ENCODE data around the gene PSMA7. TPM values are rescaled to one million over a fixed set of nuclear protein-coding genes. Genes with fewer than 3 reads are reported as not detected.

The PSMA7 gene
- total and polyA plus RNA-seq, 2 of the 8 experiments (the other 6 are each of a cell fraction or from before 2014, with no cell fraction given), result 361 to 648 TPM

DNA sequence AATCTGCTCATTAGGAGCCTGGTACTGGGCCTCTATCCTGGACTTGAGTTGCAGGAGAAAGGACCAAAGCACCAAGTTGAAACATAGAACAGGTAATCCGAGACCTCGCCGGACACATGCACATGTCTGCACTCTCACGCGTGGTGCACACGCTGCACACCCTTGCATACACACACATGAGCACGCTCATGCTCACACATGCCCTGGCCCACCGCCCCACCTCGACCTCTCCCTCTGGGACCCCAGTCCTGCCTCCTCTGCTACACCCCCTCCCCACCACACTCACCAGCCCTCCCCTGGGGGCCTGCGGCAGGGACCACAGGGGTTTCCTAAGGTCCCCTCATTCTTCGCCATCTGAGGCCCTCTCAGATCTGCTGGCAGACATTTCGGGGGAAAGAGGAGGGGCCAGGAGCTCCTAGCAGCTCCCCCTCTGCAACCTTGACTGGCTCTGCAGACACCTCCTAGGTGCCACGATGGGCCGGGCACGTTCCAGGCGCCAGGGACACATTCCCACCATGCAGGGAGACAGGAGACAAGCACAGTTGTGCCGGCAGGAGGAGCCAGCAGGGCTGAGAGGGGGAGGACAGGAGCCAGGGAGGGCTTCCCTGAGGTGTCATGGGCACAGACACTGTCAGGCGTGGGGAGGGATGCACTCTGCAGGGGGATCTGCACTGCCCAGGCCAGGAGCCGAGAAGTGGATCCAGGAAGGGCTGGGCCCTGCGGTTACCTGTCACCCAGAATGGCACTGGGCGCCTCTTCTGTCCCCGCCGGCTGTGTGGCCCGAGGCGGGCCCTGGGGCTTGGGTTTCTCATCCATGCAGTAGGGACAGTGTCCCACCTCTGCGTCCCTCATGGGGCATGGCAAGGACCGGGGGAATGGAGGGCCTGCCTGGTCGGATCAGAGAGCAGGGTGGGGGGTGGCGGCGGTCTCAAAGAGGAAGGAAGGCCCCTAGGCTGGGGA is 46.5 kb downstream of the PSMA7 start:
- CTCF ChIA-PET (ENCODE audit: partially characterized antibody), result no interaction called here
- TF ChIP-seq BCL11A (IDR thresholded peaks at IDR 0.05; ENCODE audit: low read depth in 2 of 2, low read length in 2 of 2), result no peak
- TF ChIP-seq CHD1 (IDR thresholded peaks at IDR 0.05; ENCODE audit: low read depth, low read length), result no peak

More for the DNA sequence above, 46.5 kb downstream of the PSMA7 start:
- Histone ChIP-seq H3K4me3 (ENCODE audit: extremely low read depth in 1 of 4, insufficient read depth in 2 of 4, low read depth in 3 of 4, low read length in 4 of 4) (no peak overlapping the region), H3K23ac (ENCODE audit: insufficient read length) (no peak overlapping the region), H3K79me1 (ENCODE audit: low read depth, low read length) (no peaks in the 10 kb centered on the region), H2BK15ac (ENCODE audit: low read length) (no peak overlapping the region), H4K91ac (replicated peaks; ENCODE audit: insufficient read length, low read length) (no peak overlapping the region), H4K5ac (ENCODE audit: insufficient read length, low read depth, low read length) (no peak overlapping the region), H2BK12ac (ENCODE audit: low read depth, low read length) (no peak overlapping the region), H3K14ac (ENCODE audit: insufficient read length) (no peak overlapping the region), H3K36me3 (ENCODE audit: control insufficient read depth in 2 of 4, insufficient read depth in 4 of 4, low read length in 3 of 4) (no peaks in the 10 kb centered on the region), H2BK5ac (ENCODE audit: low read depth, low read length) (no peak overlapping the region), H4K8ac (ENCODE audit: extremely low read depth, insufficient read depth, low read length) (no peak overlapping the region), H2AFZ (ENCODE audit: low read length) (no peak overlapping the region), H3K23me2 (ENCODE audit: low read depth, low read length) (0 out of 2 replicates have a peak, but pooled peaks cover 2% of the 10 kb centered on the region), H3K9me3 (ENCODE audit: insufficient read depth in 2 of 2, low read depth in 1 of 2, low read length in 1 of 2) (peaks cover 0 to 3% of the 10 kb centered on the region in 2 experiments; a peak in 1 of 4 replicates), H3K27me3 (replicated peaks in 1 of 4; ENCODE audit: control insufficient read depth in 3 of 4, extremely low read depth in 1 of 4, insufficient read depth in 3 of 4, low read length in 3 of 4) (peaks cover 0 to 2% (median 0%) of the 10 kb centered on the region in 4 experiments; a peak in 2 of 7 replicates), H3K18ac (ENCODE audit: extremely low read depth, low read length) (no peak overlapping the region), H2AK5ac (ENCODE audit: low read depth, low read length) (no peak overlapping the region), H3K9ac (replicated peaks in 1 of 4; ENCODE audit: extremely low read depth in 1 of 4, low read depth in 3 of 4, low read length in 3 of 4) (no peak overlapping the region), H3K56ac (replicated peaks; ENCODE audit: insufficient read length, low read depth, low read length) (no peak overlapping the region), H2BK20ac (ENCODE audit: low read length) (no peak overlapping the region), H3K79me2 (ENCODE audit: control insufficient read depth in 1 of 2, insufficient read depth in 2 of 2, low read length in 2 of 2) (no peaks in the 10 kb centered on the region), H3K27ac (ENCODE audit: low read depth, low read length) (no peak overlapping the region), H3K4me2 (ENCODE audit: insufficient read depth in 1 of 2, low read depth in 2 of 2, low read length in 2 of 2) (no peak overlapping the region), H2BK120ac (replicated peaks; ENCODE audit: low read depth, low read length) (no peak overlapping the region), H4K20me1 (replicated peaks in 1 of 2; ENCODE audit: control insufficient read depth in 1 of 2, insufficient read depth in 2 of 2, low read length in 2 of 2) (no peaks in the 10 kb centered on the region), H3K4me1 (replicated peaks in 1 of 4; ENCODE audit: control insufficient read depth in 3 of 4, insufficient read depth in 4 of 4, low read length in 3 of 4) (no peaks in the 10 kb centered on the region; a peak in 1 of 7 replicates), H3K4ac (replicated peaks; ENCODE audit: insufficient read length, low read depth, low read length) (no peak overlapping the region)
- POLR2A ChIA-PET (ENCODE audit: partially characterized antibody), result interaction anchor here (2.2 kb wide), 1 partner anchor 30 kb away, joined by 7 read pairs; no protein-coding TSS in a partner anchor
- DNase-seq (ENCODE audit: low read depth in 1 of 2, low spot score in 2 of 2) (no peak), FAIRE-seq (no peak)
- WGBS, 2 experiments (ENCODE audit: extremely low coverage in 1 of 2, insufficient coverage in 1 of 2, insufficient read length in 1 of 2, insufficient replicate concordance in 2 of 2, low coverage in 1 of 2, low lambda C conversion rate in 2 of 2, missing lambda C conversion rate in 1 of 2), result 92% methylated on average over 28 of the region's 30 CpGs; no CpG with 5 or more reads in 1 of the 2 experiments
